NT2/D1 (cell line): ENCODE measurements around the gene TPRG1L.
A peak's percentile ranks its signal among the peaks of the same experiment; 100 is the strongest.
"Not testable (repeated sequence)": the region's sequence is repeated elsewhere in the genome, so short reads cannot be mapped to it uniquely, and the experiment has no call there.

Experiments used
- DNase-seq: peaks from one replicate; pipeline ENCODE4 v3.0.0-alpha.2; 2011; ENCODE audit warnings: low read depth, low spot score
- H3K27me3 ChIP-seq: 2 replicates; pipeline ENCODE4 v1.6.0; 2011; ENCODE audit warnings: mild to moderate bottlenecking; ENCODE audit not compliant: insufficient read length, insufficient read depth
- H3K36me3 ChIP-seq: 2 replicates; pipeline ENCODE4 v1.6.1; 2011; ENCODE audit warnings: mild to moderate bottlenecking, low read length, mixed read lengths; ENCODE audit not compliant: insufficient read depth, insufficient read length
- H3K4me1 ChIP-seq: 2 replicates; pipeline ENCODE4 v1.5.1; 2011; ENCODE audit not compliant: insufficient read depth, insufficient read length
- H3K4me3 ChIP-seq: 2 replicates; pipeline ENCODE4 v1.5.1; 2011; ENCODE audit warnings: low read depth; ENCODE audit not compliant: insufficient read length
- H3K9ac ChIP-seq: 2 replicates; pipeline ENCODE4 v1.6.0; 2011; ENCODE audit warnings: low read depth; ENCODE audit not compliant: insufficient read length
- H3K9me3 ChIP-seq: 2 replicates; pipeline ENCODE4 v1.5.1; 2011; ENCODE audit warnings: mild to moderate bottlenecking, low read length; ENCODE audit not compliant: insufficient read depth
- SUZ12 ChIP-seq: IDR thresholded peaks from 2 replicates; pipeline ENCODE4 v1.6.1; 2011; ENCODE audit not compliant: insufficient read length, insufficient read depth; ENCODE audit errors: extremely low read depth
- YY1 ChIP-seq: IDR thresholded peaks from 2 replicates; pipeline ENCODE4 v1.6.1; 2011; ENCODE audit not compliant: insufficient read length, insufficient read depth
- ZNF274 ChIP-seq: IDR thresholded peaks from 2 replicates; pipeline ENCODE4 v1.6.1; 2011; ENCODE audit warnings: mild to moderate bottlenecking, low read depth, low read length

Gene TPRG1L

DNA sequence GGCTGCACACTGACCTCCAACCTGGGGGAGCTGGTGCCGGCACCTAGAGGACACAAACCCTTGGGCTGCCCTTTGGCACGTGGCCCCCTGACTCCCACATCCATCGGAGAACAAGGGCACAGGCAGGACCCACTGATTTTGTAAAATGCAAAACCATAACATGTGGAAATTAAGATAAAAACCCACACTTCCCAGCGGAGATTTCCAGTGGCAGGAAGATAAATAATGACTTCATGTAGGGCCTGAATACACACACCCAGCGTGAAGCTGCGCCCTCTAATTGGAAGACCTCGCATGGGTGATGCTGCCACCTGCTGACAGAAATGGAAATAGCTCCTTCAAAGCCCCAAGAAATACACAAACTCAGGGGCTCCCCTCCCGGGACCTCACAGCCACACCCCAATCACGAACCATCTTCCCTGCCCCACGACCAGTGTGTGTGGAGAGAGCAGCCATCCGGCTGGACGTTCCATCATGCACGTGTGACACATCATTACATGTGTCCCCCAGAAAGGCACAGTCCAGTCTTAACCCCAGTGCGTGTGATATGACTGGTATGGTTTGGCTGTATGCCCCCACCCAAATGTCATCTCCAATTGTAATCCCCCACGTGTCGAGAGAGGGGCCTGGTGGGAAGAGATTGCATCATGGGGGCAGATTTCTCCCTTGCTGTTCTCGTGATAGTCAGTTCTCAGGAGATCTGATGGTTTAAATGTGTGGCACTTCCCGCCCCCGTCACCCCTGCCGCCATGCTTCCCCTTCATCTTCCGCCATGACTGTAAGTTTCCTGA is 5.7 kb upstream of the TPRG1L start:
- DNase-seq, result peak; percentile 54
- peaks cover 12% of the 10 kb centered on the region for H3K4me1 ChIP-seq
- peaks cover 23% of the 10 kb centered on the region for H3K27me3 ChIP-seq
- H3K9ac ChIP-seq, result no peak overlapping the region
- TF ChIP-seq YY1, result no peak
- no peak for TF ChIP-seq SUZ12
- no peak for TF ChIP-seq ZNF274
- no peaks in the 10 kb centered on the region for H3K9me3 ChIP-seq
- H3K4me3 ChIP-seq, result no peak overlapping the region
- no peaks in the 10 kb centered on the region for H3K36me3 ChIP-seq

DNA sequence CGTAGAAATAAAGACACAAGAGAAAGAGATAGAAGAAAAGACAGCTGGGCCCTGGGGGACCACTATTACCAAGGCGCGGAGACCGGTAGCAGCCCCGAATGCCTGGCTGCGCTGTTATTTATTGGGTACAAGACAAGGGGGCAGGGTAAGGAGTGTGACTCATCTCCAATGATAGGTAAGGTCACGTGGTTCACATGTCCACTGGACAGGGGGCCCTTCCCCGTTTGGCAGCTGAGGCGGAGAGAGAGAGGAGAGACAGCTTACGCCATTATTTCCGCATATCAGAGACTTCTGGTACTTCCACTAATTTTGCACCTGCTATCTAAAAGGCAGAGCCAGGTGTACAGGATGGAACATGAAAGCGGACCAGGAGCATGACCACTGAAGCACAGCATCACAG is 4.1 kb upstream of the TPRG1L start:
- no peaks in the 10 kb centered on the region for H3K9me3 ChIP-seq
- no peak overlapping the region for H3K4me3 ChIP-seq
- peaks cover 26% of the 10 kb centered on the region for H3K27me3 ChIP-seq
- no peak overlapping the region for H3K9ac ChIP-seq
- H3K4me1 ChIP-seq, result peaks cover 5% of the 10 kb centered on the region
- TF ChIP-seq YY1, result no peak
- no peak for TF ChIP-seq SUZ12
- no peak for TF ChIP-seq ZNF274
- no peak for DNase-seq
- no peaks in the 10 kb centered on the region for H3K36me3 ChIP-seq

DNA sequence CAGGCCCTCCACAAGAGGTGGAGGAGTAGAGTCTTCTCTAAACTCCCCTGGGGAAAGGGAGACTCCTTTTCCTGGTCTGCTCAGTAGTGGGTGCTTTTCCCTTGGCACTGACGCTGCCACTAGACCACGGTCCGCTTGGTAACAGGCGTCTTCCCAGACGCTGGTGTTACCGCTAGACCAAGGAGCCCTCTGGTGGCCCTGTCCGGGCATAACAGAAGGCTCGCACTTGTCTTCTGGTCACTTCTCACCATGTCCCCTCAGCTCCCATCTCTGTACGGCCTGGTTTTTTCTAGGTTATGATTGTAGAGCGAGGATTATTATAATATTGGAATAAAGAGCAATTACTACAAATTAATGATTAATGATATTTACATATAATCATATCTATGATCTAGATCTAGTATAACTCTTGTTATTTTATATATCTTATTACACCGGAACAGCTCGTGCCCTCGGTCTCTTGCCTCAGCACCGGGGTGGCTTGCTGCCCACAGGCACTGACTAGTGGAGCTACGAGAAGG is 3.6 kb upstream of the TPRG1L start:
- H3K4me1 ChIP-seq, result not testable (repeated sequence)
- peaks cover 26% of the 10 kb centered on the region for H3K27me3 ChIP-seq

DNA sequence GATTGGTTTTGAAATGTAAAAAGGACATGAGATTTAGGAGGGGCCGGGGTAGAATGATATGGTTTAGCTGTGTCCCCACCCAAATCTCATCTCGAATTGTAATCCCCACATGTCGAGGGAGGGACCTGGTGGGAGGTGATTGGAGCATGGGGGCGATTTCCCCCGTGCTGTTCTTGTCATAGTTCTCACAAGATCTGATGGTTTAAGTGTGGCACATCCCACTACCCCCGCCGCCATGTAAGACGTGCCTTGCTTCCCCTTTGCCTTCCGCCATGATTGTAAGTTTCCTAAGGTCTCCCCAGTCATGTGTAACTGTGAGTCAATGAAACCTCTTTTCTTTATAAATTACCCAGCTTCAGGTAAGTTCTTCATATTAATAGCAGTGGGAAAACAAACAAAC is 2.7 kb upstream of the TPRG1L start:
- not testable (repeated sequence) for H3K9me3 ChIP-seq, H3K4me1 ChIP-seq, H3K9ac ChIP-seq, DNase-seq, H3K36me3 ChIP-seq, H3K4me3 ChIP-seq
- H3K27me3 ChIP-seq, result peaks cover 26% of the 10 kb centered on the region

More for the DNA sequence above, 3.6 kb upstream of the TPRG1L start:
- not testable (repeated sequence) for DNase-seq, H3K4me3 ChIP-seq, H3K9me3 ChIP-seq, H3K9ac ChIP-seq, H3K36me3 ChIP-seq

DNA sequence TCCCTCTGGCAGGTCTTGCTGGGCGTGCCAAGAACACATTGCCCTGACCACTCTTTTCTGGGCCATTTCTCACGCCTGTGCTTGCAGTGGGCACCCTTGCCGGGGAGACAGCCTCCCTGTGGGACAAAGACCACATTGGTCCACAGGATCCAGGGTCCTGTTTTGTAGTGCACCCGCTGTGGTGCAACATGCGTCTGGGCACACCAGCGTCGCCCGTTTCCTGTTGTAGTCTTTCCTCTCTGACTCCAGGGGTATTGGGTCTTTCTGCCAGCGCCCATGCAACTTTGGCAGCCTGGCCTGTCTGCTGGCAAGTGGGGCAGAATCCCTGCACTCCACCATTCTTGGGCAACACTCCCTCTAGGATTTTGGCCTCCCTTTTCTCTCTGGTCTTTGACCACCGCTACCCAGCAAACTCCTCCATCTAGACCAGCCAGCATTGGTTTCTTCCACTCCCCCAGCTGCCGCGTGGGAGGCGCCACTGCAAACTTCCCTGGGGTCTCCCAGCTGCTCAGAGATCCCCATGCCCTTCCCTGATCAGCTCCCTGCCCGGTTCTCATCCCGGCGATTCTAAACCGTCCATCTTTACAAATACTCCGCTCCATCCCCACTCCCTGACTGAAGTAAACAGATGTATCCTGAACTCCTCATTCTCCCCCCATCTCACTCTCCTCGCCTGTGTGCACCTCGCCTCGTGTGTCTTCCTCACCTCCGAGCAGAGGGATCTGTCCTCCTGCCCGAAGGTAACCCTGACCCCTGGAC is 1.2 kb upstream of the TPRG1L start:
- H3K36me3 ChIP-seq, result peaks cover 18% of the 10 kb centered on the region
- H3K4me1 ChIP-seq, result peaks cover under 1% of the 10 kb centered on the region
- no peaks in the 10 kb centered on the region for H3K9me3 ChIP-seq
- H3K9ac ChIP-seq, result peak overlapping the region; percentile 83
- DNase-seq, result no peak
- H3K27me3 ChIP-seq, result peaks cover 26% of the 10 kb centered on the region
- peak overlapping the region; percentile 85 for H3K4me3 ChIP-seq
- no peak for TF ChIP-seq SUZ12
- TF ChIP-seq YY1, result no peak
- no peak for TF ChIP-seq ZNF274

DNA sequence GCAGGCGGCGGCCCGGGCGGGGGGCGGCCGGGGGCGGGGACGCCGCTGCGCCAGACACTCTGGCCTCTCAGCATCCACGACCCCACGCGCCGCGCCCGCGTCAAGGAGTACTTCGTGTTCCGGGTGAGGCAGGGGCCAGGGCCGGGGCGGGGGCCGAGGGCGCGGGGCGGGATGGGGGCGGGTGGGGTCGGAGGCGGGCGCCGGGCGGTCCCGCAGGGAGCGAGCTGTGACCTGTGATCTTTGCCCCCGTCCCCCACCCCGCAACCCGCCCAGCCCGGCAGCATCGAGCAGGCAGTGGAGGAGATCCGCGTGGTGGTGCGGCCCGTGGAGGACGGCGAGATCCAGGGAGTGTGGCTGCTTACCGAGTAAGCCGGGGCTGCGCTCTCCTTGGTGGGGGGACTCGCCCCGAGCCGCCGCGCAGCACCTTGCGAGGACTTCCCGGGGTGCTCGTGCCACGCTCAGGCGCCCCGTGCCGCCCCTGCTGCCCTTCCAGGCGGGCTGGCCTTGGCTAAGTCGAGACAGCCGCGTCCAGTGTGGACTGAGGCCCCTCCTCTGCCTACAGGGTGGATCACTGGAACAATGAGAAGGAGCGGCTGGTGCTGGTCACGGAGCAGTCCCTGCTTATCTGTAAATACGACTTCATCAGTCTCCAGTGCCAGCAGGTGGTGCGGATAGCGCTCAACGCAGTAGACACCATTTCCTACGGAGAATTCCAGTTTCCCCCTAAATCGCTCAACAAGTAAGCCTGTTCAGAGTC is 514 bp downstream of the TPRG1L start:
- DNase-seq, result no peak
- no peaks in the 10 kb centered on the region for H3K4me1 ChIP-seq
- no peak for TF ChIP-seq YY1
- TF ChIP-seq ZNF274, result no peak

DNA sequence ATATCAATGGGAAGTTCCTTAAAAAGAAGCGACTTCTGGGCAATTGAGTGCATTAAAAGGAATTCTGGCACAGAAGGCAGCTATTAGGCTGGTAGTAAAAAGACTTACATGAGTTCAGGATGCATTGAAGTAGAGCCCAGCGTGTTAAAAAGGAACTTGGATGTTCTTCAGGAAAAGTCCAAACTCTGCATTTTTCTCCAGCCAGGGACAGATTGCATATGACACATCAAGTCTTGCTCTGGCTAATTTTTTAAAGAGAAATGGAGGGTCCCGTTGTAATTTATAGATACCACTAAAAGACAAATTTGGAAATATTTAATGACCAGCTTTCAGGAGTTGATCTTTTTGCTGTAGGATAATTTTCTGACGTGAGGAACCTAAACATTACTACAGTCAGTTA is 1.2 kb downstream of the TPRG1L start:
- H3K9me3 ChIP-seq, result no peaks in the 10 kb centered on the region
- H3K4me3 ChIP-seq, result no peak overlapping the region
- H3K27me3 ChIP-seq, result peaks cover 16% of the 10 kb centered on the region
- no peak overlapping the region for H3K9ac ChIP-seq
- peaks cover 41% of the 10 kb centered on the region for H3K36me3 ChIP-seq
- TF ChIP-seq SUZ12 (no peak), ZNF274 (no peak), YY1 (no peak)
- DNase-seq, result no peak
- peaks cover 3% of the 10 kb centered on the region for H3K4me1 ChIP-seq

More for the DNA sequence above, 514 bp downstream of the TPRG1L start:
- Histone ChIP-seq H3K4me3 (peak overlapping the region; percentile 64), H3K36me3 (peaks cover 35% of the 10 kb centered on the region), H3K27me3 (peaks cover 22% of the 10 kb centered on the region), H3K9ac (peak overlapping the region; percentile 83), H3K9me3 (no peaks in the 10 kb centered on the region)
